ENCODE measurements around the gene CDH22.

CDH22 gene

DNA sequence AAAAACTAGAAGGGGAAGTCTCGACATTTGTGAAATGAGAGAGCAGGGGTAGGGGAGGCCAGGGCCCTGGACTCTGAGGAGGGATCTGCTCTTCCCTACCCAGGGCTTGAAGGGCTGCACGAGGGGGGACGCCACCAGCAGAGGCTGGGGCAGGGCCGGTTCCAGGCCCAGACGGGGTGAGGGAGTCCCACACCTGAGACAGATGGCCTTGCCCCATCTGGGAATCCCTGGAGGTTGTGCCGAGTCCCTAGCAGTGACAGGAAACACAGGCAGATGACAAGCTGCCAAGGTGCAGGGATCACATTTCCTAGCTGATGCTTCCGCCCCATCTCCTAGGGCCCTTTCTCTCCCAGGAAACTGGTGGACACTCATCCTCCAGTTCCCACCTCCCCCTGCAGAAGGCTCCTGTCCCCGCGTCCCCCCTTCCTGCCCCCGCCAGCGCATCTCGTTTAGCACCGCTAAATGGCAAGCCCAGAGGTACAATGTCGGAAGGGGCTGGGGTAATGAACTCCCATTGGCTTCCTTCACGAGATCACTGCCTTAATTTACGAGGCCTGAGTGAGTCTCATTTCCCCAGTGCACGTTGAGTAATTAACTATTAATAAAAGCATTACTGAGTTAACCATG lies 35.2 kb upstream of the CDH22 start:
- no peak for DNase-seq

DNA sequence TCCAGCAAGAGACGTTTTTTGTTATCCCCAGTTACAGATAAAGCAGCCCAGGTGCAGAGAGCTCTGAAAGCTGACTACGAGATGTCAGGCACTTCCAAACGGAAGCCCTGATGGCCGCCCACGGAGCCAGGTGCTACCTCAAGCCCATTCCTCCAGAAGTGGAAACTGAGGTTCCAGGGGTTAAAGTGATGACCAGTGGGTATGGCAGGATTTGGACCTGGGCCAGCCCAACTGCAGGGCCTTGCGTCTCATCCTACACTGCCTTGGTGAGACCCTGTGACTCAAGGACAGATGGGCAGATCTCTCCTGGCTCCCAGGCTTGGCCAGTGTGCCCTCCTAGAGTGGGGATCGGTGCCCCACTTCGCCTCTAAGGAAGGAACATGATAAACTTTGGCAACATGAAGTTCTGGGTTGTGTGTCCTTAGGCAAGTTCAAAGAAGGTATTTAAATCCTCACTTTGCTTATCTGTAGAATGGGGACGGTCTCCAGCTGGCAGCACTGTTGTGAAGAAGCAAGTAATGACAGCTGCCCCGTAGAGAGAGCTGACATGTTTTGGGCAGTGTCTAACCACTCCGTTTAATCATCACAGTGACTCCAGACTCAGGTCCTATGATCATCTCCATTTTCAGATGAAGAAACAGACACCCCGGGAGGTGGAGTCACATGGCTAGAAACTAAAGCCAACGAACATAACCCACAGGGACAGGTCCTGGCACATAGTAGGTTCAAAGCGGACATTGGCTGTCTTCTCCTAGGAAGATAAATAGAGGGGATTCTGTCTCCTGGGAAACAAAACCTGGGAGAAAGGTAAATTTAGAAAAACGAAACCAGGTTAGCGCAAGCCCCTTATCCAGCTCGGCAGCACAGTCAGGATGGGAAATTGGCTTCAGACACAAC lies 34.4 kb upstream of the CDH22 start:
- no peak for DNase-seq

DNA sequence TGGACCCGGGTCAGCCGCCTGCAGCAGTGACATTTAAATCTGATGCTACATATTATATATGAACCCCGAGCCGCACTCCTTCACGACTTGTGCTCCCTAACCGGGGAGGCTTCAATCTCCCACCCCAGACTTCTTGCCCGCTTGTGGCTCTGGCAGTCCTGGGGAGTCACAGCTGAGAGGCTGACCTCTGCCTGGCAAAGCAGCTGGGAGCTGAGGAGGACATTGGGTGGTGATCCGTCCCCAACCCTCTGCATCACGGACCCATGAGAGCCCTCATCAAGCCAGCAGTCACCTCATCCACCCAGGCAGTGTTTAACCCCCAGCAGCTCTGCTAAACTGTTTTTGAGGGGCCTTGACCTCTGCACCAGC lies 33.7 kb upstream of the CDH22 start:
- no peak for DNase-seq

DNA sequence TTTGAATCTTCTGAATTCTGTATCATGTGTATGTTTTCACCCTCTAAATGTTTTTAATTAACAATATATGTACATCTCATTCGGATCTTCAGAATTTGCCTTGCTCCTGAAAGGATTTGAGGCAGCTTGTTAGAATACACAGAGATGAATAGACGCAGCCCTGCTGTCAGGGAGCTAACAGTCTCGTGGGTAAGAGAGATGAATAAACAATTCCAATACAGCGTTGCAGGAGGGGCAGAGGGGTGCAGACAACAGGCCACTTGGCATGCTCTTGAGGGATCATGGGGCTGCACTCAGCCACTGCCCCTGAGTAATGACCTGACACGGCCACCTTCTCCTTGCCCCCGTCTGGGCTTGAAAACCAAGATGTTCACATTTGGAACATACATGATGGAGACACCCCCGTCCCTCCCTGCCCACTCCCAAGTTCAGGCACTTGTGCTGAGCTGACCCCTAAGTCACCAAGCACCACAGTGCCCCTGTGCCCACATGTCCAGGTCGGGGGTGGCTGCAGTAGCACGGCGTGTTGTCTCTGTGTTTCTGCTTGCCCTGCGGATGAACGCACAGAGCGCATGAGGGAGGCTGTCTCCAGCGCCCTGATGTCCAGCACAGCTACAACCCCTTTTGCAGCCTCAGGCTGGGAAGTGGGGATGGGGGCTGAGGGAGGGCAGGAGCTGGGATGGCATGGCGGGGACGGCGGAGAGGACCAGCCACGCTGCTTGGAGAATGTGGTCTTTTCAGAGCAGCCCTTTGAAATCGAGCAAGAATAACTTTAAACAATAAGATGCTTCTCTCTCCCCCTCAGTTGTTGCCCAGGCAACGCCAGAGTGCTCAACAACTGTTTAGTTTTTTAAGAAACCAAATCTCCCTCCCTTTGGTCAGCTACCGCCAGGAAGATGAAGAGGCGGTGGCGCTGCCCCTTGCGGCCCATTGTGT lies 33.0 kb upstream of the CDH22 start:
- DNase-seq, result no peak

DNA sequence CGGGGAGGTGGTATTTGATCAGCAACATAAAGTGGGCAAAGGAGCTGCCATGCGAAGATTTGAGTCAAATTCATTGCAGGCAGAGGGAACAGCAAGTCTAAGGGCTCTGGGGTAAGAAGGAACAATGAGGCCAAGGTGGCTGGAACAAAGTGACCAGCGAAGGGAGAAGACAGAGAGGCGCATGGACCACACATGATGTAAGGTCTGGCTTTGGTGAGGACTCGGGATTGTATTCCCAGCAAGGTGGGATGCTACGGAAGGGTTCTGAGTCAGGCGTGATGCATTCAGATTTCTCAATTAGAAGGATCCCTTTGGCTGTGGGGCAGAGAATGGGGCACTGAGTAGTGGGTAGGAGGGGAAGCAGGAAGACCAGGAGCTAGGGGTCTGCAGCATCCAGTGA lies 30.7 kb upstream of the CDH22 start:
- DNase-seq, result no peak

DNA sequence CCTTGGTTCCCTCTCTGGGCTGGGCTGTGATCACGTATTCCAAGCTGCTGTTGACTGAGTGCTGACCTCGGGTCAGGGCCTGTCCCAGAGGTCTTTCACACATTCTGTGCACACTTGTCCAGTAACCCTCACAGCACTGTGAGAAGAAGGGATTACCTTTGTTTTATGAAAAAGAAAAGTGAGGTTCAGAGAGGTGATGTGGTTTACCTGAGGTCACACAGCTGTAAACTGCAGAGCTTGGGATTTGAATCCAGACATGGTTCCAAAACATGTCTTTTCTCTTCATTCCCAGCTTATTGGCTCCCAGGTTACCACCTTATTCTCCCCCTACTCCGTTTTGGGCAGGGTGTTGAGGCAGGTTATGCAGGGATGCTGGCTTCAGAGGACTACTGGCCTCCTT lies 28.4 kb upstream of the CDH22 start:
- DNase-seq, result no peak

DNA sequence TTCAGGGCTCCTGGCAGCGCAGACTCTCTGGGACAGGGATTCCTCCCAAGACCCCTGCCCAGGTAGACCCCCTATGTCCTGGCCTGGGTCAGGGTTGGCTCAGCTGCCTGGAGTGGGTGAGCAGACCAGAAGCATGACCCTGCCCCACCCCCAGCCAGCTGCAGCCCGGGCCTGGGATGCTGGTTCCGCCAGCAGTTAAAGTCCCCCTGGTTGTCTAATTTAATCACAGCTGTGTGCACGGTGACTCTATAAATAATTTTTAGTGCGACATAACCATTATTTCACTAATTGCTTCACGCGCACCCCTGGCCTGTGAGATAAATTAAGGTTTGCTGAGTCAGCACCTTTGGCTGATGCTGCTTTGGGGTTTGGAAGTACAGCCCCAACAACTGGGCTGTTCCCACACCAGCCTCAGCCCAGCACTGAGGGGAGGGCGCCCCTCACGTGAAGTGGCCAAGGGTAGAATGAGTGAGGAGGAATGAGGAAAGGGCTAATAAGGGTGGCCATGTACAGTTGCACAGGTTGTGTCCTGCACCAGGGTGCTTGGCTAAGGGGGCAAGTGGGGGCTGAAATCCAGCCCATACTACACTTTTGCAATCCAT lies 26.1 kb upstream of the CDH22 start:
- DNase-seq, result no peak

DNA sequence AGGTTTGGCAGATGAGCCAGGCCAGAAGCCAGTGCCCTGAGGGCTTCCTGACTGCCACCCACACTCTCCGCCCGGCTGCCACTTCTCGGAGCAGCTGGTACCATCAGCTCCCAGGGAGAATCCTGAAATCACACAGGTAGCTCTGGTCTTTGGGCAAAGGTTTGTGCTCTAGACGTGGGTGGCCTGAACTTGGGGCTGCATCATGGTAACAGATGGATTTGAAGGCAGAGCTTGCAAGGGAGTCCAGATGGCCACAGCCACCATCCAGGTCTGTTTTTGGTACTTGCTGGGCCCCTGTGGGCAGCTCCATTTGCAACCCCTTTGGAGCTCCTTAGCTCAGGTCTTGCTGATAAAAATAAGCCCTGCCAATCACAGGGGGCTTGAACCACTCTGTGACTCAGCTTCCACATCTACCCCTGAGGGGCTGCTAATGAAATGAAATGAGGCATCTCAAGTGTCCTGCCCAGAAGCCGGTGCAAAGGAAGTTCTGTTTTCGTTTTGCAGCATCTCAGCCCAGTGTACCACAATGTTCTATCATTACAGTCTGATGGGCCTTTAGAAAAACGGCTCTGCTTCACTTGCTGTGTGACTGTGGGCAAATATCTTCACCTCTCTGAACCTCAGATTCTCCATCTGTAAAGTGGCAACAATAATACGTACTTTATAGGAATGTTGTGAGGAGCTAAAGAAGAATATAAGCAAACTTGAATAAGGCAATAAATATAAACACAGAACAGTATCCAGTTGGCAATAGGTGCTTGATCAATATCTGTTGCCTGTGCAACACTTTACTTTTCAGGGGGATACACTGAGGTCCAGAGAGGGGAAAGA lies 25.1 kb upstream of the CDH22 start:
- no peak for DNase-seq

DNA sequence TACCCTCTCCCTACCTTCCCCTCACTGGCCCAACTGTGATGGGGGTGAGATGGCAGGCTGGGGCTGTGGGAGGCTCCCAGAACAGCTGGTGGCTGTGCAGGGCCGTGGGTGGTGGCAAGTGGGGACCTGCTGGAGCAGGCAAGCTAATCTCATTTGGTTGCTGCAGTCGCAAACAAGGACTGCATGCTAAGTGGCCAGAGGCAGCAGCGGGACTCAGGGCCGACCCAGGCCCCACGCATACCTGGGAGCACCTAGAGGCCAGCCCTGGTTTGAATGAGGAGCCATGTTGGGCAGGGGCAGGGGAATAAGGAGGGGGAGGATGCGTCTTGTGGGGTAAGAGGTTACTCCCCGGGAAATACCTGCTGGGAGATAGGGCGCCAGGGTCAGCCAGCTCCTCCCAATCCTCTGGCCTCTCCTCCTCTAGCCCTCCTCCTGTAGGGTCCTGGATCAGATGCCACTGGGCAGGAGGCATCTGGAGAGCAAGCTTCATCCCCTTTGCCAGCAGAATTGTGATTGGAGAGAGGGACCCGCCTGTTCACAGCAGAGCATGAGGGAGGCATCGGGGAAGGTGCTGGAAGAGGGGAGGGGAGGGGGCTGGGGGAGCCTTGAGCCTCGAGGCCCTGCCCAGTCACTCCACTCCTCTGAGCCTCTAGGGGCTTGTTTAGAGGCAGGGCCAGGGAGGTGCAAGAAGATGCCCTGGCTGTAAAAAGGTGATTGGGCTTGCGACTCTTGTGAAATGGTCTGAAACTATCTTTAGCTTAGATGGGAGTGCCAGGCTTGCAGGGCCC lies 24.3 kb upstream of the CDH22 start:
- no peak for DNase-seq

DNA sequence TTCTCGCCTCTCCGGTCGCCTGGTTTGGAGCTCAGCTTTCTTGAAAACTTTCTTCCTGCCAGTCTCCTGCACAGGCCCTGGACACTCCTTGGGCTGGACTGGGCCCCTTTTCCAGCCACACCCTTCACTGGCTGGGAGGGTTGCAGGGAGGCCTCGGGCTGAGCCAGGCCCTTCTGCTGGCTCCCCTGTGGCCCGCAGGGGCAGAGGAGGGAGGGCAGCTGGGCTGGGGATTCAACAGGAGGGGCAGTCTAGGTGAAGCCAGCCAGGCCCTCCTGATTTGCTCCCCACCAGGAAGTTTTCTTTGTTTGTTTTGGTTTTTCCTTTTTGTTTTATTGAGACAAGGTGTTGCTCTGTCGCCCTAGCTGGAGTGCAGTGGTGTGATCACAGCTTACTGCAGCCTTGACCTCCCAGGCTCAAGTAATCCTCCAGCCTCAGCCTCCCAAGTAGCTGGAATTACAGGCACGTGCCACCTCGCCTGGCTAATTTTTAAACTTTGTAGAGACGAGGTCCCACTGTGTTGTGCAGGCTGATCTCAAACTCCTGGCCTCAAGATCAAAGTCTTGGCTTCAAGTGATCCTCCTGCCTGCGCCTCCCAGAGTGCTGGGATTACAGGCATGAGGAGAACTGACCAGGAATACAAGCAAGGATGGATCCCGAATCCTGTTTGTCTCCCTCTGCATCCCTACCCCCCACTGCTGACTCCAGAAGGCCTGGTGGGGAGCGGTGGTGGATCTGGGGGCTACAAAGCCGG lies 23.5 kb upstream of the CDH22 start:
- DNase-seq, result no peak

DNA sequence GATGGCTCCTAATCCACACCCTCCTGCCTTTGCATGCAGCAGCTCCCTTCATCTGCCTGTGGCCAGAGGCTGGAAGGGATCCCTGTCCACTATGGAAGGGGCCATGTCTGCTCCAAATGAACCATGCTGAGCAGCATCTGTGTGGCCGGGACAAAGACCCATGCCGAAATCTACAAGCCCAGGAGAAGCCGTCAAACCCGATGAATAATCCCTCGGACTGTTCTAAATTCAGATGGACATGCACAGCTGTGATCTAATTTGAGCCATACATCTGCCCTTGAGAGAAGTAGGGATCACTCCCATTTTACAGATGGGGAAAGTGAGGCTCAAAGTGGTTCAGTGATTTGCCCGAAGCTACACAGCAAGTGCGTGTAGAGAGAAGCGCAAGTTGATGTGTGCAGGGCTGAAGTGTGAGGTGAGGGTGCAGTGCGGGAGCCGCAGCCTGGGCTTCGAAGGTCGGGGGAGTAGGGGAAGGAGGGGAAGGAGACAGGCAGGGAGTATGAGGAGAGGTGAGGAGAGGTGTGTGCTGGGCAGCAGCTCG lies 22.6 kb upstream of the CDH22 start:
- no peak for DNase-seq

DNA sequence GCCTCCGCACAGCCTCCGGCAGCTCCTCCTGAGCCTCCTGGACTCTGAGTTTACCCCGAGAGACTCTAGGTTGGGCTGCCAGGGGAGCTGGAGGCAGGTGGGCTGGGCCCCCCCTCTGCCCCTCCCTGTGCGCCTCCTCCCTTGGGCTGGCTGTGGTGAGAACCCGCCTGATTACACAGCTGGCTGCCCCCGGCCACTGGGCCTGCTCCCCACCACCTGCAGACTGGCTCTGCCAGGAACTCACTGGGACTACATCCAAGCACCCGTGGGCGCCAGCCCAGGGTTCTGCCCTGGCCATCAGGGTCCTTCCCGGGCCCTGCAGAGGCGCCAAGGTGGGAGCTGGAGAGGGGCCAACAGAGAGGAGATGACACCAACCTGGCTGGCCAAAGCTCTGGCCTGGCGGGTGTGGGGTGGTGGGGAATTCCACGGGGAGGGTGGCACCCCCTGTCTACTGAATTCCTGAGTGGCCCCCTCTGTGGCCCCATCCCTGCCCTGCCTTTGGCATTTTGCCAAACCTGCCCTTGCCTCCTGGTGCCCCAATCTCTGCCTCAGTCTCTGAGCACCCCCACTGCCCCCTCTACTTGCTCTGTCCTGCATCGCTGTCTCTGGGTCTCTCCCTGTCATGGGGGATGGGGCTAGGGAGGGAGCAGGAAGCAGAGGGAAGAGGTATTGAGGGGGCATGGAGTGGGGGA lies 21.9 kb upstream of the CDH22 start:
- no peak for DNase-seq

DNA sequence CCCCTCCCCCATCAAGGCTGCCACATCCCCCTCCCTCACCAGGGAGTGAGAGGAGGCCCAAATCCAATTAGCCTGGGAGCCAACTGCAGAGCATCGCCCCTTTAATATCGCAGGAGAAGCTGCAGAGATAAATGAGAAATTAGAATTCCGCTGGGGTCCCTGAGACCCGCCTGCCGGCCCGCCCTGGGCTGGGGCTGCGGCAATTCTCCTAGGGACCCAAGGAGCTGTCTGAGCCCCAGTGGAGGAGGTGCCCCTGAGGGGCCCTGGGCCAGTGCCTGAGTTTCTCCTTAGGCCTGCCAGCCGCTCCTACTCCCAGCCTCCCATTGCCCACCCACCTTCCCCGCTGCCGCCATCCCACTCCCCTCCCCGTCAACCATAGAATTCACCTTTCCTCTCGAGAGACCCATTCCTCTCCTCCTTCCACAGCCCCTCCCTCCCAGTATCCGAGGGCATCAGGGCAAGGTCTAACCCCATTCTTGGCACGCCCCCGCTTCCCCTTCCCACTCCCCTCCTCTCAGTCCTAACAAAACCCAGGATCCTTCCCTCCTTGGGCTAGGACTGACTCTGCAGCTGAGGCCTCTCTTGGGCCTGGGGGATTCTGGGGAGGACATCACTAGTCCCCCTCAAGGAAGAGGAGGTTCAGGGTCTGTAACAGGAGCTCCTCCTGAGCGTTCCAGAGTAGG lies 20.0 kb upstream of the CDH22 start:
- DNase-seq, result no peak

DNA sequence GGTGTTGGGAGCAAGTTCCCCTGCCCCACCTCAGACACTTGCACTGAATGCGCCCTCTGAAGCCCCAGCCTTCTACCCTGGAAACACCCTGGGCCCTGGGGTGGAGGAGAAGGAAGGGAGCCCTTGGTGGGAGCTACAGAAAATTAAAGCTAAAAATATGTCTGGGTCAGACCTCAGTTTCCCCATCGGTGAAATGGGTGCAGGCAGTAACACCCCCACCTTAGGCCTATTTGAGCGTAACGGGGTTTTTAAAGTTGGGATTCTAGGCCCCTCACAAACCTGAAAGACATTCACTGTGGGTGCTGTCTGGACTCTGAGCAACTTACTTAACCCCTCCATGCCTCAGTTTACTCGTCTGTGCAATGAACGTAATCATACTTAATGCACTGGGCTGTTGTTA lies 19.3 kb upstream of the CDH22 start:
- no peak for DNase-seq

DNA sequence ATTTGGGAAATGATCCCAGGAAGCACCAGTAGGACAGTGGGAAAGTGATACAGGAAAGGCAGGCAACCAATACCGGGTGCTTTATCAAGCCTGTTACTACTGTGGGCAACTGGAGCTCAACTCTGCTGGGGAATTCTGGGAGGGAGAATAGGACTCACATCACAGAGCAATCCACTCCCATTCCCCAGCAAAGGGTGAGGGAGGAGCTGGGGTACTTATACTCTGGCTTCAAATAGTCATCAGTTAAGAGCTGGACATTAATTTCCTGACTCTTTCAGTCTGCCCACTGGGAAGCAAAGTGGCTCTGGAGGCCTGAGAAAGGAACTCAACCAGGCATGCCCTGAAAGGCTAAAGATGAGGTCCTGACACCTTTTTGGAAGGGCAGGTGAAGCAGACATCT lies 17.5 kb upstream of the CDH22 start:
- DNase-seq, result no peak

DNA sequence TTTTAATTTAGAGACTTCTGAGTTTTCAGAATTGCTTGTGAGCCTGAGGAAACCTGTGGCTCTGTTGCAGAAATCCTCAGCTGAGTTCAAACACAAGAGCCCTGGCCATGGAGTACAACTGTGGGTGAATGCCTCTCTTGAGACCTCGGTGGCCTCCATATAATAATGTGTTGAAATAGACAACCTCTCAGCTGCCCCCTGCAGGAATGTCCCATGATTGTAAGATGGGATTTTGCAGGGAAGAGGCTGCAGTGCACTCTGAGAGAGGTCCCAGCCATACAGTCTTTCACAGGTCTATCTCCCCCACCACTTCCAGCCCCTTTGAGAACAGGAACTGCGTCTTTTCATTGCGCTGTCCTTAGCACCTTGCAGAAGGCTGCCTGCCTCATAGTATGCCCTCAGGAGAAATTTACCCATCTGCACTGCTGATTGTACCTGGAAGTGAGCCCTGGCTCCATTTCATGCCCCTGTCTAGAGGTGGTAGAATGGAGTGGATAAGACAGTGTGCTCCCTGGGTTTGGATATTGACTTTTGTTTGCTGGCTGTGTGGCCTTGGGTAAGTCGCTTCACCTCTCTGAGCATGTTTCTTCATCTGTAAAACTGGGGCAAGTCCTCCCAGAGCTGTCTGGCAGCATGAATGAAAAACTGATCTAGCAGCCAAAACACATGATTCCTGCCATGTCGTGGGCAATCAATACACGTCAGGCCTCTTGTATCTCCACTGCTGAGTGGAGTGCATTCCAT lies 16.8 kb upstream of the CDH22 start:
- no peak for DNase-seq

DNA sequence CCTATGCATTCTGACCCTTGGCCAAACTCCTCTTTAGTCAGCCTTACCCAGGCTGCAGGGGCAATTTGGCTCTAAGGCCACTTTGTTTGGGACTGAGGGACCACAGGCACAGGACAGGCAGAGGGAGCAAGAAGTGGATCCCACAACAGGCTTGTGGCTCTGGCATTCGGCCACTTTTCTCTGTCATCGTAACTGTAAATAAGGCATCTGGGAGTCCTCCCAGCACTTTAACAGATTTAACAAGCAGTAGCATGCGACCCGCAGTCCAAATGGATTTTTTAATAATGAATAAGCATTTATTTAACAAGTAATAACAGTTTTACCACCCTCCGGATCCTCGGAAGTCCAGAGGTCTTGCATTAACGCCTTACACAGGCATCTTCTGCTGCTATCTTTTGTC lies 16.1 kb upstream of the CDH22 start:
- no peak for DNase-seq

DNA sequence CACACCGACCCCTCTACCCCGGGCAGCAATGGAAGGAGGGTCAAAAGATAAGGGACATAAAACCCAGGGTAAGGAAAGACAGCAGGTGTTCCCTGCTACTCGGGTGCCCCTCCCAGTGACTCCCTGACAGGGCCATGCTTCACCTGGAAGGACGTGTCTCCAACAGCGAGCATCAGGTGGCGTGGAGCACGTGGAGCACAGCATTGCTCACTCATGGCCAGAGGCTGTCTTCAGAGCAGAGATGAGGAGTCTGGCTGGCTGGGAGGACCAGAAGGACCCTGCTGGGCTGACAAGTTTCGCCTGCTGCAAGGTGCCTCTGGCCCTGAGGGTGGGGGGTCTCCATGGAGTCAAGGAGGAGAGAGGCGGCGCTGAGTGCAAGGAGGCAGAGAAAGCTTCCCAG lies 15.3 kb upstream of the CDH22 start:
- DNase-seq, result no peak

Measured in cortex of kidney (tissue), 1 donor.